Stimulated activated naive CD8-positive, alpha-beta T cell treated with anti-CD3 and anti-CD28 coated beads, Interleukin-15, amount 100 ng/mL, for 72 hours (primary cell): ENCODE measurements around the gene SESN1.

ENCODE experiments used
- ATAC-seq: fragments of 150-1000 bp; cut with Tn5 transposase; 2 replicates; pipeline ENCODE4 v1.10.0; 2021; ENCODE audit warnings: mild to moderate bottlenecking, moderate library complexity
- DNase-seq, 2 donors: peaks; one replicate each; pipeline ENCODE4 v3.0.0; 2021 to 2022
- H3K27ac Mint-ChIP-seq, 2 donors: one replicate each; pipeline ENCODE4 v1.8.0; 2022; ENCODE audit warnings: mild to moderate bottlenecking in 2 of 2, mixed read lengths in 2 of 2, moderate library complexity in 2 of 2
- H3K27me3 Mint-ChIP-seq: one replicate; pipeline ENCODE4 v1.8.0; 2022; ENCODE audit warnings: mixed read lengths
- H3K4me1 Mint-ChIP-seq: one replicate; pipeline ENCODE4 v1.8.0; 2022; ENCODE audit warnings: mild to moderate bottlenecking, mixed read lengths
- H3K4me3 Mint-ChIP-seq, 2 donors: one replicate each; pipeline ENCODE4 v1.8.0; 2022; ENCODE audit warnings: mild to moderate bottlenecking in 2 of 2, mixed read lengths in 2 of 2, moderate library complexity in 1 of 2
- H3K9me3 Mint-ChIP-seq, 2 donors: one replicate each; pipeline ENCODE4 v1.8.0; 2022; ENCODE audit warnings: mixed read lengths in 2 of 2

Gene SESN1

GRCh38 chr6:109031416-109031815 lies 63.2 kb downstream of the SESN1 start:
- Mint-ChIP-seq H3K4me1 (peaks cover 6% of the 10 kb centered on the region), H3K27me3 (no peaks in the 10 kb centered on the region), H3K4me3 (no peak overlapping the region), H3K9me3 (no peaks in the 10 kb centered on the region), H3K27ac (no peak overlapping the region)
- DNase-seq (no peak), ATAC-seq (no peak)

- Mint-ChIP-seq H3K9me3 (no peaks in the 10 kb centered on the region), H3K4me3 (no peak overlapping the region), H3K27ac (no peak overlapping the region), H3K4me1 (peaks cover 19% of the 10 kb centered on the region), H3K27me3 (no peaks in the 10 kb centered on the region)
- DNase-seq (no peak), ATAC-seq (no peak)
Measured at GRCh38 chr6:109029313-109029712, 65.3 kb downstream of the SESN1 start.

GRCh38 chr6:109028439-109028838 lies 66.2 kb downstream of the SESN1 start:
- Mint-ChIP-seq H3K4me1 (peaks cover 19% of the 10 kb centered on the region), H3K27ac (no peak overlapping the region), H3K4me3 (no peak overlapping the region), H3K9me3 (no peaks in the 10 kb centered on the region), H3K27me3 (no peaks in the 10 kb centered on the region)
- no peak for DNase-seq
- ATAC-seq, result no peak

GRCh38 chr6:109027964-109028363 lies 66.7 kb downstream of the SESN1 start:
- no peak for DNase-seq
- no peaks in the 10 kb centered on the region for H3K27me3 Mint-ChIP-seq

GRCh38 chr6:109025639-109026038 lies 69.0 kb downstream of the SESN1 start:
- DNase-seq (no peak), ATAC-seq (no peak)
- H3K27ac Mint-ChIP-seq, result peak overlapping the region in 1 of 2 donors; percentile 11
- no peaks in the 10 kb centered on the region for H3K9me3 Mint-ChIP-seq
- H3K27me3 Mint-ChIP-seq, result no peaks in the 10 kb centered on the region
- peaks cover 19% of the 10 kb centered on the region for H3K4me1 Mint-ChIP-seq
- peak overlapping the region; percentile 1 to 10 for H3K4me3 Mint-ChIP-seq

More at GRCh38 chr6:109027964-109028363, 66.7 kb downstream of the SESN1 start:
- H3K4me3 Mint-ChIP-seq, result no peak overlapping the region
- peaks cover 19% of the 10 kb centered on the region for H3K4me1 Mint-ChIP-seq
- H3K9me3 Mint-ChIP-seq, result no peaks in the 10 kb centered on the region
- no peak for ATAC-seq
- no peak overlapping the region for H3K27ac Mint-ChIP-seq

- Mint-ChIP-seq H3K9me3 (no peaks in the 10 kb centered on the region), H3K27ac (no peak overlapping the region), H3K27me3 (no peaks in the 10 kb centered on the region), H3K4me3 (no peak overlapping the region), H3K4me1 (peaks cover 19% of the 10 kb centered on the region)
- no peak for ATAC-seq
- no peak for DNase-seq
Measured at GRCh38 chr6:109024784-109025183, 69.9 kb downstream of the SESN1 start.

GRCh38 chr6:109024368-109024767 lies 70.3 kb downstream of the SESN1 start:
- no peaks in the 10 kb centered on the region for H3K27me3 Mint-ChIP-seq
- ATAC-seq, result no peak
- no peak overlapping the region for H3K27ac Mint-ChIP-seq
- no peaks in the 10 kb centered on the region for H3K9me3 Mint-ChIP-seq
- no peak overlapping the region for H3K4me3 Mint-ChIP-seq
- H3K4me1 Mint-ChIP-seq, result peaks cover 19% of the 10 kb centered on the region
- no peak for DNase-seq

- H3K9me3 Mint-ChIP-seq, result no peaks in the 10 kb centered on the region
- H3K27me3 Mint-ChIP-seq, result no peaks in the 10 kb centered on the region
- peaks cover 26% of the 10 kb centered on the region for H3K4me1 Mint-ChIP-seq
- no peak for DNase-seq
- ATAC-seq, result no peak
- H3K27ac Mint-ChIP-seq, result no peak overlapping the region
- H3K4me3 Mint-ChIP-seq, result no peak overlapping the region
Measured at GRCh38 chr6:109023356-109023925, 71.2 kb downstream of the SESN1 start.

GRCh38 chr6:109021870-109022269 lies 72.8 kb downstream of the SESN1 start:
- ATAC-seq (no peak), DNase-seq (no peak)
- peaks cover 26% of the 10 kb centered on the region for H3K4me1 Mint-ChIP-seq
- H3K4me3 Mint-ChIP-seq, result no peak overlapping the region
- H3K9me3 Mint-ChIP-seq, result no peaks in the 10 kb centered on the region
- no peak overlapping the region for H3K27ac Mint-ChIP-seq
- H3K27me3 Mint-ChIP-seq, result no peaks in the 10 kb centered on the region

GRCh38 chr6:109019911-109020310 lies 74.7 kb downstream of the SESN1 start:
- Mint-ChIP-seq H3K4me1 (peaks cover 19% of the 10 kb centered on the region), H3K27ac (no peak overlapping the region), H3K27me3 (no peaks in the 10 kb centered on the region), H3K9me3 (no peaks in the 10 kb centered on the region), H3K4me3 (no peak overlapping the region)
- DNase-seq (no peak), ATAC-seq (no peak)

- H3K4me1 Mint-ChIP-seq, result peaks cover 51% of the 10 kb centered on the region
- no peak overlapping the region for H3K27ac Mint-ChIP-seq
- ATAC-seq, result peak; percentile 12
- no peaks in the 10 kb centered on the region for H3K27me3 Mint-ChIP-seq
- peak overlapping the region in 1 of 2 donors; percentile 39 for H3K4me3 Mint-ChIP-seq
- H3K9me3 Mint-ChIP-seq, result no peaks in the 10 kb centered on the region
- no peak for DNase-seq
Measured at GRCh38 chr6:109015176-109015575, 79.5 kb downstream of the SESN1 start.

- ATAC-seq (no peak), DNase-seq (no peak)
- Mint-ChIP-seq H3K9me3 (no peaks in the 10 kb centered on the region), H3K27me3 (no peaks in the 10 kb centered on the region), H3K4me3 (peak overlapping the region; percentile 16 to 53), H3K27ac (peak overlapping the region; percentile 21 to 23), H3K4me1 (peaks cover 55% of the 10 kb centered on the region)
Measured at GRCh38 chr6:109014606-109015005, 80.0 kb downstream of the SESN1 start.

GRCh38 chr6:109013656-109014305 lies 80.9 kb downstream of the SESN1 start:
- ATAC-seq (no peak), DNase-seq (no peak)
- peaks cover 49% of the 10 kb centered on the region for H3K4me1 Mint-ChIP-seq
- peak overlapping the region in 1 of 2 donors; percentile 42 for H3K4me3 Mint-ChIP-seq
- no peaks in the 10 kb centered on the region for H3K27me3 Mint-ChIP-seq
- H3K27ac Mint-ChIP-seq, result no peak overlapping the region
- no peaks in the 10 kb centered on the region for H3K9me3 Mint-ChIP-seq

- peak overlapping the region; percentile 34 to 96 for H3K4me3 Mint-ChIP-seq
- peak overlapping the region in 1 of 2 donors; percentile 7 for H3K27ac Mint-ChIP-seq
- H3K9me3 Mint-ChIP-seq, result no peaks in the 10 kb centered on the region
- H3K27me3 Mint-ChIP-seq, result no peaks in the 10 kb centered on the region
- peaks cover 72% of the 10 kb centered on the region for H3K4me1 Mint-ChIP-seq
- no peak for ATAC-seq
- no peak for DNase-seq
Measured at GRCh38 chr6:109010705-109011102, 83.9 kb downstream of the SESN1 start.

- H3K27ac Mint-ChIP-seq, result peak overlapping the region; percentile 97 to 98
- H3K9me3 Mint-ChIP-seq, result no peaks in the 10 kb centered on the region
- peak overlapping the region; percentile 92 to 96 for H3K4me3 Mint-ChIP-seq
- DNase-seq (no peak), ATAC-seq (peak; percentile 1)
- peaks cover 68% of the 10 kb centered on the region for H3K4me1 Mint-ChIP-seq
- H3K27me3 Mint-ChIP-seq, result no peaks in the 10 kb centered on the region
Measured at GRCh38 chr6:109009962-109010704, 84.5 kb downstream of the SESN1 start.
